K562 (cell line): ENCODE results near the gene IDS. TPM values are rescaled to one million over a fixed set of nuclear protein-coding genes. Genes with fewer than 3 reads are reported as not detected.

ENCODE experiments used
- CREB3 ChIP-seq: fragments of 450-650 bp; conservative IDR thresholded peaks from 2 replicates; pipeline ENCODE4 v1.6.1; 2016; ENCODE audit warnings: missing genetic modification characterization, low read depth, mild to moderate bottlenecking, missing compliant biosample characterization, moderate library complexity
- CREB3L1 ChIP-seq: fragments of 450-650 bp; IDR thresholded peaks from 2 replicates; pipeline ENCODE4 v1.6.1; 2014; ENCODE audit warnings: low read depth, mild to moderate bottlenecking, moderate library complexity, borderline replicate concordance
- DDX20 ChIP-seq: fragments of 450-650 bp; IDR thresholded peaks from 2 replicates; pipeline ENCODE4 v1.6.1; 2016; ENCODE audit warnings: missing genetic modification characterization, low read depth, mild to moderate bottlenecking, missing compliant biosample characterization, moderate library complexity
- EWSR1 ChIP-seq: fragments of 450-650 bp; IDR thresholded peaks from 2 replicates; pipeline ENCODE4 v1.6.1; 2018; ENCODE audit warnings: borderline replicate concordance, mild to moderate bottlenecking, low read depth, moderate library complexity; ENCODE audit not compliant: partially characterized antibody
- FOXA1 ChIP-seq: fragments of 450-650 bp; IDR thresholded peaks from 2 replicates; pipeline ENCODE4 v1.6.1; 2016; ENCODE audit warnings: mild to moderate bottlenecking, borderline replicate concordance
- HCFC1 ChIP-seq: IDR thresholded peaks from 2 replicates; pipeline ENCODE4 v1.6.1; 2012; ENCODE audit warnings: low read depth, low read length, improper control_type of control experiment
- KAT7 ChIP-seq: sonication (generic); formaldehyde crosslinking; IDR thresholded peaks from 2 replicates; pipeline ENCODE4 v1.8.0; 2022; ENCODE audit warnings: missing genetic modification reagents, mild to moderate bottlenecking, borderline replicate concordance
- KLF10 ChIP-seq: fragments of 250-450 bp; sonication (Bioruptor Pico); IDR thresholded peaks from 2 replicates; pipeline ENCODE4 v1.6.1; 2021; ENCODE audit warnings: matching md5 sums
- MAFK ChIP-seq: IDR thresholded peaks from 2 replicates; pipeline ENCODE4 v1.6.1; 2011; ENCODE audit warnings: low read length, improper control_type of control experiment
- MCM7 ChIP-seq, 2 experiments: fragments of 450-650 bp; IDR thresholded peaks; 2 replicates each; pipeline ENCODE4 v1.6.1; 2016 to 2018
- NBN ChIP-seq: fragments of 450-650 bp; IDR thresholded peaks from 2 replicates; pipeline ENCODE4 v1.6.1; 2016; ENCODE audit warnings: low read depth, mild to moderate bottlenecking
- PCBP1 ChIP-seq: fragments of 200-400 bp; formaldehyde crosslinking; IDR thresholded peaks from 2 replicates; pipeline ENCODE4 v1.6.1; 2018; ENCODE audit warnings: mild to moderate bottlenecking, low read depth, low read length; ENCODE audit not compliant: poor library complexity, severe bottlenecking
- RCOR1 ChIP-seq, 2 experiments: IDR thresholded peaks; 2 replicates each; pipeline ENCODE4 v1.6.1; 2012; ENCODE audit warnings: low read depth in 2 of 2, low read length in 2 of 2, borderline replicate concordance in 1 of 2, improper control_type of control experiment in 1 of 2
- SIRT6 ChIP-seq: IDR thresholded peaks from one replicate; pipeline ENCODE4 v1.6.1; 2012; ENCODE audit warnings: low read depth, mild to moderate bottlenecking, control low read depth, inconsistent platforms, low read length, moderate library complexity
- ZBTB12 ChIP-seq: fragments of 250-450 bp; sonication (Bioruptor Pico); IDR thresholded peaks from 2 replicates; pipeline ENCODE4 v1.4.0; 2020
- ZBTB2 ChIP-seq: fragments of 450-650 bp; IDR thresholded peaks from 2 replicates; pipeline ENCODE4 v1.6.1; 2016; ENCODE audit warnings: antibody characterized with exemption
- ZNF174 ChIP-seq: fragments of 250-450 bp; sonication (Bioruptor Pico); IDR thresholded peaks from 2 replicates; pipeline ENCODE4 v1.4.0; 2020; ENCODE audit warnings: mild to moderate bottlenecking
- ZNF175 ChIP-seq: fragments of 200-800 bp; sonication (Bioruptor generic); IDR thresholded peaks from 2 replicates; pipeline ENCODE4 v1.6.1; 2016; ENCODE audit warnings: low read depth, mild to moderate bottlenecking, missing genetic modification characterization, missing compliant biosample characterization
- ZNF780A ChIP-seq: fragments of 250-450 bp; sonication (Bioruptor Pico); IDR thresholded peaks from 2 replicates; pipeline ENCODE4 v1.5.0; 2021; ENCODE audit warnings: mild to moderate bottlenecking
- polyA plus RNA-seq, 8 experiments: library from polyadenylated mRNA; depleted of rRNA in 4 of 8; stranded (reverse) in 5 of 8; unstranded in 3 of 8; fragments of >200 nt; fragmentation: Nextera tagmentation in 2 of 8; fragmentation: Illumina TruSeq in 1 of 8; extraction: Ambion mirVana in 2 of 8; extraction: Trizol in 1 of 8; gene quantifications; 2 replicates each; pipeline versions ENCODE4 v1.2.1 to v1.2.3, GENCODE V29; 2011 to 2014; ENCODE audit warnings: inconsistent platforms in 1 of 8, missing spikeins in 1 of 8
- total RNA-seq, 7 experiments: library from RNA; depleted of rRNA in 6 of 7; stranded (reverse); fragments of >200 nt in 6 of 7; fragmentation: Illumina TruSeq in 2 of 7; extraction: Trizol in 2 of 7; gene quantifications; 2 replicates each; pipeline versions ENCODE4 v1.2.1 to v1.2.3, GENCODE V29; 2011 to 2021; ENCODE audit warnings: low replicate concordance in 1 of 7

Gene IDS
- total and polyA plus RNA-seq, 9 of the 15 experiments (the other 6 are each of a cell fraction or from before 2014, with no cell fraction given) = 2.0 to 18.6 (median 8.6) TPM

- TF ChIP-seq KAT7 (CRISPR knock-in tag) = no peak
- TF ChIP-seq ZBTB2 = peak; percentile 100
- TF ChIP-seq ZBTB12 = peak; percentile 51
- TF ChIP-seq RCOR1 (IDR thresholded peaks at IDR 0.05; ENCODE audit: borderline replicate concordance in 1 of 2, low read depth in 2 of 2, low read length in 2 of 2) = peak in 1 of 2 experiments; percentile 40; a peak in 1 of 4 replicates
- TF ChIP-seq ZNF174 = no peak
- no peak for TF ChIP-seq PCBP1
- peak; percentile 47 for TF ChIP-seq CREB3L1
- no peak for TF ChIP-seq FOXA1
- no peak for TF ChIP-seq ZNF780A
- no peak for TF ChIP-seq KLF10
- no peak for TF ChIP-seq CREB3 (tag)
- no peak for TF ChIP-seq DDX20 (tag)
- TF ChIP-seq ZNF175 = no peak
- TF ChIP-seq SIRT6 = no peak
- TF ChIP-seq NBN = no peak
- no peak for TF ChIP-seq HCFC1
- TF ChIP-seq MAFK = no peak
- TF ChIP-seq EWSR1 = no peak
- TF ChIP-seq MCM7 (IDR thresholded peaks at IDR 0.05) = no peak
Observed at GRCh38 chrX:149540621-149541520, 35.8 kb upstream of the IDS start, which contains the start of gene EOLA1 (continued).
